Activated naive CD4-positive, alpha-beta T cell treated with anti-CD3 and anti-CD28 coated beads for 36 hours (primary cell): ENCODE results near the gene NFE2L2. TPM values are rescaled to one million over a fixed set of nuclear protein-coding genes. Genes with fewer than 3 reads are reported as not detected.
"Not testable (repeated sequence)": the region's sequence is repeated elsewhere in the genome, so short reads cannot be mapped to it uniquely, and the experiment has no call there.

Experiments used
- CTCF ChIA-PET: fragments of 350-600 bp; sonication (Branson Sonifier 250); formaldehyde crosslinking; loops from one replicate; lab custom pipeline; 2021; ENCODE audit warnings: antibody characterized with exemption; lab: Charles Lee
- DNase-seq: peaks from one replicate; pipeline ENCODE4 v3.0.0-alpha.2; 2020
- H3K27ac Mint-ChIP-seq: one replicate; pipeline ENCODE4 v1.8.0; 2021; ENCODE audit warnings: mild to moderate bottlenecking, mixed read lengths
- H3K27me3 Mint-ChIP-seq: one replicate; pipeline ENCODE4 v1.8.0; 2021; ENCODE audit warnings: low read depth, mixed read lengths
- H3K36me3 Mint-ChIP-seq: one replicate; pipeline ENCODE4 v1.8.0; 2021; ENCODE audit warnings: low read depth, mixed read lengths
- H3K4me1 Mint-ChIP-seq: one replicate; pipeline ENCODE4 v1.8.0; 2021; ENCODE audit warnings: low read depth, mixed read lengths
- H3K4me3 Mint-ChIP-seq: one replicate; pipeline ENCODE4 v1.8.0; 2021; ENCODE audit warnings: mild to moderate bottlenecking, moderate library complexity, mixed read lengths
- H3K9me3 Mint-ChIP-seq: one replicate; pipeline ENCODE4 v1.8.0; 2021; ENCODE audit warnings: mixed read lengths
- intact Hi-C: fragments of 100-400 bp; cut with micrococcal nuclease; formaldehyde crosslinking; loops from one replicate; pipeline ENCODE4 v1.15.1; 2023
- total RNA-seq, 2 experiments: library from RNA; stranded (reverse); gene quantifications; one replicate each; pipeline ENCODE4 v1.2.3, GENCODE V29; 2021

The NFE2L2 gene
- total RNA-seq, 2 experiments from 2014 or later, result 63.8 to 66.9 TPM

DNA sequence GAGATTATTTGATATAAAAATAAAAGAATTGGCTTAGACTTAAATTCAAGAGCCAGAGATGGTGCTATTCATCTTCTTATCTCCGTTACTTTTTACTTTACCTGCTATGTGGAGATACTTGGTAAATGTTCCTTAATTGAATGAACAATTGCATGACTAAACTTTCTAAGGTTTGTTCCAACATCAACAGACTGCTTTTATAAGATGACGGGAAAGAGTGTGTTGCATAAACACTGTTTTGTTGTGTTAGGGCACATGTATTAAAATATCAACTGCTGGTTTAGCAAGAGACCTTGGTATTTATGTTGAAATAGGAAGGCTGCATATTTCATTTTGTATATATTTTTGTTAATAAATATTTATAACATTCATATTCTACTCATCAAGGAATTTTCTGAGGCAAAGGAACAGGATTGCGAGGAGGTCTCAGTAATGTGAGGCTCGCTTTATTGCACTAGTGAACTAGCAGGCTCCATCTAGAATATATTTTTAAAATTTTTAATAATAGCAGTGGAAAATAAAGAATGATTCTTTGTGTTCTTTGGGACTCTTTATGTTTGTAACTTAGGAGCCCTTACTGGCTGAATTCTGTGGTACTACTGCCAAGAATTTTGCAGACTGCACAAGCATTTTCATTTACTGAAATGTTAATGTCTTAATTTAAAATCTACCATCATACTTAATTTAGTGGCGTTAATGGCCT is 10.7 kb upstream of the NFE2L2 start:
- Mint-ChIP-seq H3K27ac (no peak overlapping the region), H3K9me3 (no peaks in the 10 kb centered on the region), H3K4me3 (no peak overlapping the region), H3K27me3 (no peaks in the 10 kb centered on the region), H3K4me1 (peaks cover 15% of the 10 kb centered on the region), H3K36me3 (no peaks in the 10 kb centered on the region)
- intact Hi-C loops, result no loop called here
- CTCF ChIA-PET, result interaction anchor here (1.2 kb wide), 1 partner anchor 10 kb away, joined by 3 read pairs; no protein-coding TSS in a partner anchor
- no peak for DNase-seq

DNA sequence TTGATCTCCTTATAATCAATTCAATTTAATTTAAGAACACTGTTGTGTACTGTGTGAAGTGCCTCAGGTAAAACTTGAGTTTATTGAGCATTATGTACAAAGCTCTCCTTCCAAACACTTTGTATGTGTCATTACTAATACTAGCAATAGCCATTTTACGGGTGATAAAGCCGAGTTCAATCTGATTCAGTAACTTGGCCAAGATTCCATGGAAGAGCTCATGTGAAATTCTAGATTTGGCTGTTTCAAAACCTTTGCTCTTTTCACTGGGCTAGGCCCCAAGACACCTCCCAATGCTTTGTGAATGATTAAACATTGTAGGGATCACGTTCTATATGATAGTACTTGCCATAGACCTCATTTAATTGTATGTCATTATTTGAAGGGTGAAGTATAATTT is 8.9 kb upstream of the NFE2L2 start:
- Mint-ChIP-seq H3K27ac (no peak overlapping the region), H3K4me1 (peaks cover 23% of the 10 kb centered on the region), H3K27me3 (no peaks in the 10 kb centered on the region), H3K36me3 (no peaks in the 10 kb centered on the region), H3K4me3 (no peak overlapping the region), H3K9me3 (no peaks in the 10 kb centered on the region)
- DNase-seq, result no peak
- intact Hi-C loops, result no loop called here
- CTCF ChIA-PET, result interaction anchor here (1.0 to 3.2 kb wide), 6 partner anchors 8 to 108 kb away, joined by 3 to 12 read pairs (median 6); partner anchors contain the start of gene NFE2L2

DNA sequence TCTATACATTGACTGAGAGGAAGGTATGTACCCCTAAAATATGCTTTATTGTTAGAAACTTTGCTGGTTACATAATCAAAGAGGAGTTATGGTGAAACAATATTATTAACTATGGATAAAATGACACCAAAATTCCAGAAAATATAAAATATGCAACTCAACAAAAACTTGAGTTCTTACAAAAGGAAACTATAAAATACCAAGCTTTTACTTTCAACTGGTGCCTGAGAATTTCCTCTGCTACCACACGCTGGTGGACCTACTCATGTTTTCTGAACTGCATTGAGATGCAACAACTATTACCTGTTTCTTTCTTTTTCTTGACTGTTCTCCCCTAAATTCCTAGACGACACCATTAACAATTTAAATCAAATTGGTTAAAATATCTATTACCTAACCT is 8.2 kb upstream of the NFE2L2 start:
- intact Hi-C loops, result no loop called here
- no peak for DNase-seq
- no peaks in the 10 kb centered on the region for H3K9me3 Mint-ChIP-seq
- H3K27me3 Mint-ChIP-seq, result no peaks in the 10 kb centered on the region
- H3K27ac Mint-ChIP-seq, result no peak overlapping the region
- no peaks in the 10 kb centered on the region for H3K36me3 Mint-ChIP-seq
- H3K4me3 Mint-ChIP-seq, result no peak overlapping the region
- H3K4me1 Mint-ChIP-seq, result peaks cover 24% of the 10 kb centered on the region
- CTCF ChIA-PET, result interaction anchor here (0.7 to 3.2 kb wide), 8 partner anchors 8 to 108 kb away, joined by 3 to 12 read pairs (median 4); partner anchors contain the start of gene NFE2L2

DNA sequence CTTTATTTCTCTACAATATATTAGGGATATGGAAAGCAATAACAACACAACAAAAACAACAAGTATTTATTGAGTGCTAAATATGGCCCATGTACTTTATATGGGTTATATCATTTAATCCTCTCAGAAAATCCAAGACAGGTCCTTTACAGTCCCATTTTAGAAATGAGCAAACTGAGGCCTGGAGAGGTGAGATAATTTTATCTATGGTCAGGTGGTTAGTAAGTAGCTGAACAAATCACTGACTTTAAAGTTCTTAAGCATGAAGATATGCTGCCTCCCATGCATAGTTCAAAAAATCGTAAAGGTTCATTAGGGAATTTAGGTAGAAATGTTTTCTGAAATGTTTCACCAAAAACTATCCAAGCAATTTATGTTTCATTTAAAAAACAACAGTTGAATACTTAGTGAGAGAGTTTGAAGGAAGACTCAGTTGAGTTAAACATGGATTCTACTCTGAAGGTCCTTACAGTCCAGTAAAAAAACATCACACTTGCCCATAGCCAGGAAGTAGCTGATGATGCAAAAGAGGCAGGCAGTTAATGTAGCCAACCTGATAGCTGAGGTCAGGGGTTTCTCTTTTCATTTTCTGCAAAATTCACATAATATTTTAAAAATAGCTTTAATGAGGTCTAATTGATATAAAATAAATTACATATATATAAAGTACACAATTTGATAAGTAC is 7.6 kb upstream of the NFE2L2 start:
- intact Hi-C loops, result no loop called here
- DNase-seq, result no peak
- H3K36me3 Mint-ChIP-seq, result no peaks in the 10 kb centered on the region
- peaks cover 29% of the 10 kb centered on the region for H3K4me1 Mint-ChIP-seq
- H3K4me3 Mint-ChIP-seq, result no peak overlapping the region
- H3K27me3 Mint-ChIP-seq, result no peaks in the 10 kb centered on the region
- CTCF ChIA-PET, result interaction anchor here (0.7 to 3.2 kb wide), 6 partner anchors 9 to 107 kb away, joined by 3 to 12 read pairs (median 5); no protein-coding TSS in a partner anchor
- no peaks in the 10 kb centered on the region for H3K9me3 Mint-ChIP-seq
- peak overlapping the region; percentile 13 for H3K27ac Mint-ChIP-seq

DNA sequence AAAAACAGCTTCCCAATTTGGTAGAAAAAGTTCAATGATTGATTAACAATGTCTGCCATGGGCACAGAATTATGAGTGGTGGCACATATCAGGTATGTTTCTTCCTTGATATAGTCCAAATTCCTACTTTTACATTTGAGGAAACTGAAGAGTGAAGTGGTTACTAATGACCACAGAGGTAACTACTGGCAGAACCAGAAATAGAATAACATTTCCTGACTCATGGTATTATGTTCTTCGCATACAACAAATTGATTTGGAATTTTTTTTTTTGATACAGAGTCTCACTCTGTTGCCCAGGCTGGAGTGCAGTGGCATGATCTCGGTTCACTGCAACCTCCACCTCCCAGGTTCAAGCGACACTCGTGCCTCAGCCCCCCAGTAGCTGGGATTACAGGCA is 6.0 kb upstream of the NFE2L2 start:
- H3K9me3 Mint-ChIP-seq, result no peaks in the 10 kb centered on the region
- H3K4me1 Mint-ChIP-seq, result peaks cover 42% of the 10 kb centered on the region
- CTCF ChIA-PET, result interaction anchor here (0.6 kb wide), 1 partner anchor 70 kb away, joined by 3 read pairs; no protein-coding TSS in a partner anchor

DNA sequence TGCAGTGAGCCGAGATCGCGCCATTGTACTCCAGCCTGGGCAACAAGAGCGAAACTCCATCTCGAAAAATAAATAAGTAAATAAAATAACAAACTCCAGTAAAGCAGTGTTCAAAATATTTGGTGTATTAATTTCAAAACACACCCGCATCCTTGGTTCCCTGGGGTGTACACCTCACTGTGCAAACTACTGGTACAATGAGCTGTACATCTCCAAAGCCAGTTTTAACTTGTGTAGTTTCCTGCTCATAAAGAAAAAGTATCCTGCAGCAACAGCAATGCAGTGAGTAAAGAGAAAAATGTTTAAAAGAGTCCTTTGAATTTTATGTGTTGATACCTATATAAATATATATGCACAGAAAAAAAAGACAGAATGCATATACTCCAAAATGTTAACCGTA is 4.4 kb upstream of the NFE2L2 start:
- peaks cover 42% of the 10 kb centered on the region for H3K4me1 Mint-ChIP-seq
- H3K9me3 Mint-ChIP-seq, result no peaks in the 10 kb centered on the region
- no peak overlapping the region for H3K4me3 Mint-ChIP-seq
- no peaks in the 10 kb centered on the region for H3K27me3 Mint-ChIP-seq
- no peak for DNase-seq
- no peaks in the 10 kb centered on the region for H3K36me3 Mint-ChIP-seq
- CTCF ChIA-PET, result interaction anchor here (0.8 kb wide), 1 partner anchor 104 kb away, joined by 4 read pairs; no protein-coding TSS in a partner anchor
- intact Hi-C loops, result no loop called here
- no peak overlapping the region for H3K27ac Mint-ChIP-seq

More for the DNA sequence above, 6.0 kb upstream of the NFE2L2 start:
- no peak overlapping the region for H3K27ac Mint-ChIP-seq
- no peaks in the 10 kb centered on the region for H3K27me3 Mint-ChIP-seq
- H3K36me3 Mint-ChIP-seq, result no peaks in the 10 kb centered on the region
- no peak overlapping the region for H3K4me3 Mint-ChIP-seq
- intact Hi-C loops, result no loop called here
- no peak for DNase-seq

DNA sequence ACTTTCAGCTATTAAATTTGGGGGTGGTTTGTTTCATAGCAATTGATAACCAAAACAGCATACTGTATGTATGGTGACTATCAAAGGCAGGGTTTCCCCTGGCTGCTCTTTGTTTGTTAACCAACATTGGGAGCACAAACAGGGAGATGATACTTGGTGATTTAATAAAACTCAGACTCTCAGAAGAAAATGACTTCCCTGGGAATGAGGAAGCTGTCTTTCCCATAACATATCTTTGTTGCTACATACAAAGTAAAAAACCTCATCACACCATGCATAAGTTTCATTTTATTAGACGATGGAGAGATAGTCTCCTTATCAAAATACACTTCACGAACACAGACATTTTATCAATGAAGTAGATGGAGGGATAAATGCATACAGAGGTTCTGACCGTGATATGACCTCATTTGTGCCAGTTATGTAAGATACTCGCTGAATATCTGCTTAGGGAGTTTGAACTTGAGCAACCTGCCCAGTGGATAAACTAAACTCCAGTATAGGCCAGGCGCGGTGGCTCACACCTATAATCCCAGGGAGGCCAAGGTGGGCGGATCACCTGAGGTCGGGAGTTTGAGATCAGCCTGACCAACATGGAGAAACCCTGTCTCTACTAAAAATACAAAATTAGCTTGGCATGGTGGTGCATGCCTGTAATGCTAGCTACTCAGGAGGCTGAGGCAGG is 3.8 kb upstream of the NFE2L2 start:
- peaks cover 40% of the 10 kb centered on the region for H3K4me1 Mint-ChIP-seq
- intact Hi-C loops, result no loop called here

DNA sequence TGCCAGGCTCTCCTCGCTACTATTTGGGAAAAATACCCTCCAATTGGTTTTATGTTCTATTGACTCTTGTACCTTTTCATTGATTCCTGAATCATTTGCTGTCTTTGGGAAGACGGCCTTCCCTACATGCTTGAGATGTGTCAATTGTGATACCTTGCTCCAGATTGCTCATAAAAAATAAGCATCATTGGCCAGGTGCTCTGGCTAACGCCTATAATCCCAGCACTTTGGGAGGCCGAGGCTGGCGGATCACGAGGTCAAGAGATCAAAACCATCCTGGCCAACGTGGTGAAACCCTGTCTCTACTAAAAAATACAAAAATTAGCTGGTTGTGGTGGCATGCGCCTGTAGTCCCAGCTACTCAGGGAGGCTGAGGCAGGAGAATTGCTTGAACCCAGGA is 2.4 kb upstream of the NFE2L2 start:
- H3K9me3 Mint-ChIP-seq, H3K36me3 Mint-ChIP-seq, H3K27me3 Mint-ChIP-seq, DNase-seq, intact Hi-C loops, CTCF ChIA-PET, H3K4me3 Mint-ChIP-seq, H3K27ac Mint-ChIP-seq: not testable (repeated sequence)
- peaks cover 33% of the 10 kb centered on the region for H3K4me1 Mint-ChIP-seq

More for the DNA sequence above, 3.8 kb upstream of the NFE2L2 start:
- no peak overlapping the region for H3K4me3 Mint-ChIP-seq
- no peaks in the 10 kb centered on the region for H3K27me3 Mint-ChIP-seq
- CTCF ChIA-PET, result interaction anchor here (0.8 to 0.9 kb wide), 2 partner anchors 35 to 104 kb away, joined by 4 to 5 read pairs; no protein-coding TSS in a partner anchor
- no peaks in the 10 kb centered on the region for H3K9me3 Mint-ChIP-seq
- no peak for DNase-seq
- H3K36me3 Mint-ChIP-seq, result peaks cover under 1% of the 10 kb centered on the region
- no peak overlapping the region for H3K27ac Mint-ChIP-seq

DNA sequence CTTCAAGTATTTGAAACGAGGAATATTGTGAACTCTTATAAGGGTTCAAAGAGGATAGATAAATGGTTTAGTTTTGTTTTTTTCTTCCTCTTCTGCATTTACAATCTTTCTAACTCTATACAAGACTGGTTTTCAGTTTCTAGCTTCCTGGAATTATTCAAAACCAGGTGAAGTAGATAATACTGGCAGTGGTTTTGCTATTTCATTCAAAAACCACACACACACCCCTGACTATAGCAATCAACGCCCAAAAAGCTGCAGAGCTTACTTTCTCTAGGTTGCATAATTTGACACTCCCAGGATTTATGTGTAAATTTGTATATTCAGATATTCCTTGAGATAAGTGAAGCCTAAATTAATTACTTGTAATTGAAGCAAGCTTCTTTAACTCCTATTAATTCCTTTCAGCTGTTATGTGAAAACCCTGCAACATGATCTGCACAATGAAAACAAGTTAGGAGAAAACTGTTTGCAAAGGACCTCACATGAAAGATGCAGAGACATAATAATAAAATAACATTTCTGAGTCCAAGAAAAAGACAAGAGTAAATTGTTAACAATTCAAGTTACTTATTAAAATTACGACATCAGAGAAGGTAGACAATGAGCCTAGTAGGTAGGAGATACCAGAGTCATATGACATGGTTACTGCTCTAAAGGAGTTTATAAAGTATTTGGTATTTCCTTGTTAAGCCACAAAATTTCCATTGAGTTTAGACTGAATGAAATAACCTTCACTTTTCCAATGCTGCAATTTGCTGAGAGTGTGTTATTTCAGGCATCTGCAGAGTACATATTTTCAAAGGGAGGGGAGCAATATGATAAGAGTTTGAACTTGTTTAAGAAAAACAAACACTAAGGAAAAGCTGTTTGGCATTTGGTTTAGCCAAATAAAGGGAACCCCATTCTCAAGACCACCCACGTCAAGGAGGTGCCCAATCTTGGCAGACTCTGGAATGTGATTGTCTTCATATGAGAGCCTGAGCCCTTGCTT is 1.6 kb upstream of the NFE2L2 start:
- no peaks in the 10 kb centered on the region for H3K27me3 Mint-ChIP-seq
- CTCF ChIA-PET, result interaction anchor here (0.8 to 4.4 kb wide), 8 partner anchors 8 to 148 kb away, joined by 3 to 67 read pairs (median 6); no protein-coding TSS in a partner anchor
- peak overlapping the region; percentile 92 for H3K4me3 Mint-ChIP-seq
- DNase-seq, result no peak
- H3K36me3 Mint-ChIP-seq, result peaks cover 16% of the 10 kb centered on the region
- H3K4me1 Mint-ChIP-seq, result peaks cover 41% of the 10 kb centered on the region
- H3K27ac Mint-ChIP-seq, result peak overlapping the region; percentile 99
- intact Hi-C loops, result loop anchor here (1.0 to 2.0 kb wide), 3 partner anchors 24 to 353 kb away; partner anchors contain the start of gene AGPS
- H3K9me3 Mint-ChIP-seq, result no peaks in the 10 kb centered on the region

DNA sequence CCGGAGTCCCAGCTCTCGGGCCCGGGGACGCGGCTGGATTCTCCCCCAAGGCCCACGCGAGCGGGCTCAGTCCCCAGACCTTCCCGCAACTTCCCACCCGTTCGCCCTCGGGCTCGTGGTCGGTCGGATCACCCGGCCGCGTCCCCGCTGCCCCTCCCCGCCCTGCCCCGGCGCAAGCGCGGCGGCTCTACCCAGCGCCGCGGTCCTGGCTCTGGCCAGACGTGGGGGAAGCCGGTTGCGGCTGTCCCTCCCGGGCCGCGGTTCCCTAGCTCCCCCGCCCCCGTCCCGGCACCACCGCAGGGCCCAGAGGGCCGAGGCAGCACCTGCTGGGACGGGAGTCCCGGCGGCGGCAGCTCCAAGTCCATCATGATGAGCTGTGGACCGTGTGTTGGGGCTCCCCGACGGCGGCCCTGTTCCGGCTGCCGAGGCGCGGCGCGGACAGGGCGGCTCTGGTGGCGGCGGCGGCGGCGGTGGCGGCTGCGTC is 276 bp downstream of the NFE2L2 start:
- peak overlapping the region; percentile 92 for H3K4me3 Mint-ChIP-seq
- no peaks in the 10 kb centered on the region for H3K27me3 Mint-ChIP-seq
- H3K9me3 Mint-ChIP-seq, result no peaks in the 10 kb centered on the region
- peaks cover 47% of the 10 kb centered on the region for H3K4me1 Mint-ChIP-seq
- CTCF ChIA-PET, result interaction anchor here (0.6 to 4.4 kb wide), 31 partner anchors 8 to 150 kb away, joined by 3 to 67 read pairs (median 5); no protein-coding TSS in a partner anchor
- peak overlapping the region; percentile 99 for H3K27ac Mint-ChIP-seq
- intact Hi-C loops, result loop anchor here (1.0 to 2.0 kb wide), 4 partner anchors 52 to 355 kb away; partner anchors contain the start of genes AGPS and HNRNPA3
- H3K36me3 Mint-ChIP-seq, result peaks cover 23% of the 10 kb centered on the region
- no peak for DNase-seq
